ENCODE results near the gene S100PBP. TPM values are rescaled to one million over a fixed set of nuclear protein-coding genes. Genes with fewer than 3 reads are reported as not detected.

S100PBP gene
- total and polyA plus RNA-seq, 2 donors from 2014 or later, result 14.3 to 40.1 TPM

DNA sequence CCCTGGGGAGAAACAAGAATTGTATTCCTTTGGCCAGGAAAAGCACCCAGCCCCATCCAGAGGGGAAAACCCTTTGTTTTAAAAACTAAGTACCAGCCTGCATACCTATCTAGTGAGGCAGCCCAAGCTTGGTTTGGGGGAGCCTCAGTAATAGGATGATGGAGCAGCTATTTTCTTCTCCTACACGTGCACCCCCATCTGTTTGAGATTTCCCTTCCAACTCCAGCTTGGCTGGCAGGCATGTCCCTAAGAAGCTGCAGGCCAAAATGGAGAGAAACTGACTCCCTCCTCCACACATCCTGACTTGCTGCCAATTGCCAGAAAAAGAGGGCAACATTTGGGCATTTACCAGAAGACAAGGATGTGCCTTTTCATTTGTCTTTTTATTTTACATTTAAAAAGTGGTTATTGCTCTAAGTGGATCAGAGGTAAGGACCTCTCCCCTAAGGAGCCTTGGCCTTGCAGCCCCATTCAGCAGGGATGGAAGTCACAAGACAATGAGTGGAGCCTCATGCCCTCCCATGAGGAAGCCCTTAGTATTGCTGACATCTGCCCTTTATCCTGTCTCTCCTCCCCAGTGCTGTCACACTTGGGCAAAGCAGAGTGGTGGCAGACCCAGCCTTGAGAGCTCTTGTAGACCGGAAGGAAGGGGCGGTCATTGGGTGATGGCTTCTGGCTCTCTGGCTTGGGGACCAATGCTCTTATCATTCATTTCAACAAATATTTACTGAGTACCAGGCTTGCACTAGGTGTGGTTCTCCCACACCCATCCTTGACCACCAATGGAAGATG lies 44.6 kb downstream of the S100PBP start:
- H3K4me1 ChIP-seq (ENCODE audit: control insufficient read depth in 2 of 3, insufficient read depth in 2 of 3, low read depth in 1 of 3, low read length in 3 of 3), result peaks cover 0 to 6% (median 0%) of the 10 kb centered on the region in 3 donors
- H3K27me3 ChIP-seq (ENCODE audit: control insufficient read depth, insufficient read depth, low read length), result no peaks in the 10 kb centered on the region
- TF ChIP-seq, protein P1, sequence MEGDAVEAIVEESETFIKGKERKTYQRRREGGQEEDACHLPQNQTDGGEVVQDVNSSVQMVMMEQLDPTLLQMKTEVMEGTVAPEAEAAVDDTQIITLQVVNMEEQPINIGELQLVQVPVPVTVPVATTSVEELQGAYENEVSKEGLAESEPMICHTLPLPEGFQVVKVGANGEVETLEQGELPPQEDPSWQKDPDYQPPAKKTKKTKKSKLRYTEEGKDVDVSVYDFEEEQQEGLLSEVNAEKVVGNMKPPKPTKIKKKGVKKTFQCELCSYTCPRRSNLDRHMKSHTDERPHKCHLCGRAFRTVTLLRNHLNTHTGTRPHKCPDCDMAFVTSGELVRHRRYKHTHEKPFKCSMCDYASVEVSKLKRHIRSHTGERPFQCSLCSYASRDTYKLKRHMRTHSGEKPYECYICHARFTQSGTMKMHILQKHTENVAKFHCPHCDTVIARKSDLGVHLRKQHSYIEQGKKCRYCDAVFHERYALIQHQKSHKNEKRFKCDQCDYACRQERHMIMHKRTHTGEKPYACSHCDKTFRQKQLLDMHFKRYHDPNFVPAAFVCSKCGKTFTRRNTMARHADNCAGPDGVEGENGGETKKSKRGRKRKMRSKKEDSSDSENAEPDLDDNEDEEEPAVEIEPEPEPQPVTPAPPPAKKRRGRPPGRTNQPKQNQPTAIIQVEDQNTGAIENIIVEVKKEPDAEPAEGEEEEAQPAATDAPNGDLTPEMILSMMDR (IDR thresholded peaks at IDR 0.05; ENCODE audit: borderline replicate concordance, extremely low read depth, insufficient read depth), result no peak
- peaks cover 0 to 5% (median 3%) of the 10 kb centered on the region in 3 donors for H3K36me3 ChIP-seq (ENCODE audit: control insufficient read depth in 2 of 3, insufficient read depth in 3 of 3, low read length in 3 of 3)
- intact Hi-C loops (cut with DNase I), result no loop called here
- FAIRE-seq (no peak), DNase-seq (no peak)
- no peaks in the 10 kb centered on the region for H3K9me3 ChIP-seq (ENCODE audit: control insufficient read depth in 2 of 3, insufficient read depth in 1 of 3, low read length in 3 of 3)
- no peak overlapping the region for H3K9ac ChIP-seq (ENCODE audit: low read length in 3 of 3)
- no peak overlapping the region for H3K27ac ChIP-seq (ENCODE audit: low read depth in 2 of 2, low read length in 2 of 2)
- H3K4me3 ChIP-seq (ENCODE audit: low read length in 3 of 3), result no peak overlapping the region

DNA sequence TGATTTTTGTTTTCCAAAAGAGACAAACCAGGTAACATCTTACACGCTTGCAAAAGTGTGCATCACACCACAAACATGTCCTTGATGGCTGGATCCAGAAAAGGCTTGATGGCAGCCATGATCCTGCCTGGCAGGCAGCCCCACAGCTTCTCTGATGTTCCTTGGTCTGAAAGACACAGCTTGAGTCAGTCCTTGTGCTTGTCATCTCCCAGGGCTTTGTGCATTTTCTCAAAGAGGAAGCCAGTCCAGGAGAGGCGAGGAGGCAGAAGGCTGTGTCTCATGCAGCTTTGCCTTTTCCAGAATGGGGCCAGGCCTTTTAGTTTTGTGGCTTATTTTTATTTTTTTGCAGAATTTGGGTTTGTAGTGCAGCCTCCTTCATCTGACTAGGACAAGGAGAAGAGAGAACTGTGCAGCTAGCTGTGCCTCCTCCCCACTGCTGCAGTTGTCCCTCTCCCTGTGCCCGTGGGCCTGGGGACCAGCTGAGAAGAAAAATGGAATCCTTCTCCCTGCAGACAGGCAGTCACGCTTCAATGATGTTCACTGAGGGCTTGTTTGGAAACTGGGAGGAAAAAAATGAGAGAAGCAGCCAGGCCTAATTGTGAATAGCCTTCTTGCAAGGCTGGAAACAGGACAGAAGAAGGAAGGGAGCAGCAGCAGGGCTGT lies 45.9 kb downstream of the S100PBP start:
- H3K36me3 ChIP-seq (ENCODE audit: control insufficient read depth in 2 of 3, insufficient read depth in 3 of 3, low read length in 3 of 3), result peaks cover 0 to 3% (median 2%) of the 10 kb centered on the region in 3 donors
- no peaks in the 10 kb centered on the region for H3K9me3 ChIP-seq (ENCODE audit: control insufficient read depth in 2 of 3, insufficient read depth in 1 of 3, low read length in 3 of 3)
- TF ChIP-seq, protein P1 (IDR thresholded peaks at IDR 0.05; ENCODE audit: borderline replicate concordance, extremely low read depth, insufficient read depth), result no peak
- no peak overlapping the region for H3K9ac ChIP-seq (ENCODE audit: low read length in 3 of 3)
- intact Hi-C loops (cut with DNase I), result no loop called here
- no peak for FAIRE-seq
- H3K4me1 ChIP-seq (ENCODE audit: control insufficient read depth in 2 of 3, insufficient read depth in 2 of 3, low read depth in 1 of 3, low read length in 3 of 3), result peaks cover 0 to 6% (median 0%) of the 10 kb centered on the region in 3 donors
- no peak for DNase-seq
- no peak overlapping the region for H3K27ac ChIP-seq (ENCODE audit: low read depth in 2 of 2, low read length in 2 of 2)
- no peak overlapping the region for H3K4me3 ChIP-seq (ENCODE audit: low read length in 3 of 3)
- no peaks in the 10 kb centered on the region for H3K27me3 ChIP-seq (ENCODE audit: control insufficient read depth, insufficient read depth, low read length)

GRCh38 chr1:32863881-32864245 lies 46.4 kb downstream of the S100PBP start:
- DNase-seq, result no peak
- Histone ChIP-seq H3K9ac (ENCODE audit: low read length in 3 of 3) (no peak overlapping the region), H3K27ac (ENCODE audit: low read depth in 2 of 2, low read length in 2 of 2) (no peak overlapping the region)

More at GRCh38 chr1:32863881-32864245, 46.4 kb downstream of the S100PBP start:
- TF ChIP-seq, protein P1 (IDR thresholded peaks at IDR 0.05; ENCODE audit: borderline replicate concordance, extremely low read depth, insufficient read depth), result no peak
- Histone ChIP-seq H3K9me3 (ENCODE audit: control insufficient read depth in 2 of 3, insufficient read depth in 1 of 3, low read length in 3 of 3) (no peaks in the 10 kb centered on the region), H3K36me3 (ENCODE audit: control insufficient read depth in 2 of 3, insufficient read depth in 3 of 3, low read length in 3 of 3) (peaks cover 0 to 3% (median 2%) of the 10 kb centered on the region in 3 donors), H3K27me3 (ENCODE audit: control insufficient read depth, insufficient read depth, low read length) (no peaks in the 10 kb centered on the region), H3K4me1 (ENCODE audit: control insufficient read depth in 2 of 3, insufficient read depth in 2 of 3, low read depth in 1 of 3, low read length in 3 of 3) (peaks cover 0 to 6% (median 0%) of the 10 kb centered on the region in 3 donors), H3K4me3 (ENCODE audit: low read length in 3 of 3) (no peak overlapping the region)
- no peak for FAIRE-seq
- intact Hi-C loops (cut with DNase I), result no loop called here
